GM13976 (cell line): ENCODE measurements around the gene MYO1D.

Experiments
- DNase-seq: peaks from one replicate; pipeline ENCODE4 v3.0.0; 2012; ENCODE audit warnings: low spot score
- CTCF ChIP-seq: IDR thresholded peaks from 2 replicates; pipeline ENCODE4 v1.5.1; 2012; ENCODE audit warnings: borderline replicate concordance, mild to moderate bottlenecking; ENCODE audit not compliant: insufficient read depth; ENCODE audit errors: extremely low read depth, missing control alignments, control extremely low read depth
- in situ Hi-C: fragments of 300-500 bp; cut with MboI; formaldehyde crosslinking; loops from one replicate; pipeline ENCODE4 v1.12.0; 2022; ENCODE audit warnings: low sequenced_read_pairs, mixed read lengths, inconsistent platforms; ENCODE audit not compliant: unreplicated experiment

Gene MYO1D

GRCh38 chr17:32549559-32549958 lies 327.4 kb downstream of the MYO1D start:
- TF ChIP-seq CTCF: no peak
- in situ Hi-C loops: no loop called here
- DNase-seq: no peak

GRCh38 chr17:32546031-32546444 lies 330.9 kb downstream of the MYO1D start:
- no peak for DNase-seq
- no peak for TF ChIP-seq CTCF
- in situ Hi-C loops: no loop called here

GRCh38 chr17:32542186-32542585 lies 334.7 kb downstream of the MYO1D start:
- in situ Hi-C loops: no loop called here
- DNase-seq: no peak
- no peak for TF ChIP-seq CTCF

GRCh38 chr17:32541640-32542039 lies 335.3 kb downstream of the MYO1D start:
- in situ Hi-C loops: no loop called here
- no peak for TF ChIP-seq CTCF
- DNase-seq: no peak

GRCh38 chr17:32536736-32537643 lies 339.9 kb downstream of the MYO1D start:
- in situ Hi-C loops: no loop called here
- DNase-seq: no peak
- no peak for TF ChIP-seq CTCF

- DNase-seq: peak; percentile 41
- TF ChIP-seq CTCF: no peak
- in situ Hi-C loops: no loop called here
Measured at GRCh38 chr17:32533296-32533695, 343.6 kb downstream of the MYO1D start.

GRCh38 chr17:32529604-32530003 lies 347.3 kb downstream of the MYO1D start:
- in situ Hi-C loops: no loop called here
- DNase-seq: no peak
- no peak for TF ChIP-seq CTCF
